ENCODE measurements around the gene MLST8. TPM values are rescaled to one million over a fixed set of nuclear protein-coding genes. Genes with fewer than 3 reads are reported as not detected.

Gene MLST8
- total and polyA plus RNA-seq, 2 donors (not counting 3 experiments of a cell fraction or from before 2014, with no cell fraction given) = 36.9 to 129 TPM

- Histone ChIP-seq H3K79me2 (ENCODE audit: control insufficient read depth, insufficient read depth, low read length) (peaks cover 41% of the 10 kb centered on the region), H3K9me3 (replicated peaks; ENCODE audit: control insufficient read depth, insufficient read depth, low read length) (no peaks in the 10 kb centered on the region), H3K4me2 (ENCODE audit: insufficient read depth, low read length) (no peak overlapping the region), H3K9ac (replicated peaks; ENCODE audit: extremely low read depth, insufficient read depth, low read length) (no peak overlapping the region), H3K27me3 (ENCODE audit: control insufficient read depth in 2 of 2, insufficient read depth in 2 of 2, low read length in 2 of 2) (no peaks in the 10 kb centered on the region), H3K36me3 (ENCODE audit: control insufficient read depth in 2 of 2, extremely low read depth in 1 of 2, insufficient read depth in 2 of 2, low read length in 2 of 2) (peaks cover 26 to 50% of the 10 kb centered on the region in 2 experiments), H2AFZ (ENCODE audit: low read depth, low read length) (no peak overlapping the region), H3K27ac (ENCODE audit: insufficient read depth, low read depth, low read length) (no peak overlapping the region), H4K20me1 (replicated peaks; ENCODE audit: control insufficient read depth, extremely low read depth, insufficient read depth, low read length) (no peaks in the 10 kb centered on the region), H3K4me3 (replicated peaks in 1 of 3; ENCODE audit: insufficient read depth in 1 of 3, low read depth in 1 of 3, low read length in 3 of 3) (no peak overlapping the region), H3K4me1 (ENCODE audit: control insufficient read depth, extremely low read depth, insufficient read depth, low read length) (peaks cover 24% of the 10 kb centered on the region), H3K9me1 (replicated peaks; ENCODE audit: control insufficient read depth, extremely low read depth, insufficient read depth, low read length) (no peaks in the 10 kb centered on the region)
- dilution Hi-C loops (cut with MboI; ENCODE audit: extremely low pct_ligation_motif_present, low sequenced_read_pairs) = loop anchor here (25.0 kb wide), 1 partner anchor 136 kb away; the partner anchor contains the start of genes NHERF2, NTHL1 and TSC2
- TF ChIP-seq FOS (IDR thresholded peaks at IDR 0.05; ENCODE audit: borderline replicate concordance, insufficient read depth, low read length) = no peak
- TF ChIP-seq, protein P1, sequence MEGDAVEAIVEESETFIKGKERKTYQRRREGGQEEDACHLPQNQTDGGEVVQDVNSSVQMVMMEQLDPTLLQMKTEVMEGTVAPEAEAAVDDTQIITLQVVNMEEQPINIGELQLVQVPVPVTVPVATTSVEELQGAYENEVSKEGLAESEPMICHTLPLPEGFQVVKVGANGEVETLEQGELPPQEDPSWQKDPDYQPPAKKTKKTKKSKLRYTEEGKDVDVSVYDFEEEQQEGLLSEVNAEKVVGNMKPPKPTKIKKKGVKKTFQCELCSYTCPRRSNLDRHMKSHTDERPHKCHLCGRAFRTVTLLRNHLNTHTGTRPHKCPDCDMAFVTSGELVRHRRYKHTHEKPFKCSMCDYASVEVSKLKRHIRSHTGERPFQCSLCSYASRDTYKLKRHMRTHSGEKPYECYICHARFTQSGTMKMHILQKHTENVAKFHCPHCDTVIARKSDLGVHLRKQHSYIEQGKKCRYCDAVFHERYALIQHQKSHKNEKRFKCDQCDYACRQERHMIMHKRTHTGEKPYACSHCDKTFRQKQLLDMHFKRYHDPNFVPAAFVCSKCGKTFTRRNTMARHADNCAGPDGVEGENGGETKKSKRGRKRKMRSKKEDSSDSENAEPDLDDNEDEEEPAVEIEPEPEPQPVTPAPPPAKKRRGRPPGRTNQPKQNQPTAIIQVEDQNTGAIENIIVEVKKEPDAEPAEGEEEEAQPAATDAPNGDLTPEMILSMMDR (IDR thresholded peaks at IDR 0.05; ENCODE audit: extremely low read depth in 1 of 2, insufficient read depth in 1 of 2, low read depth in 1 of 2, low read length in 2 of 2) = no peak
- TF ChIP-seq, protein P2, sequence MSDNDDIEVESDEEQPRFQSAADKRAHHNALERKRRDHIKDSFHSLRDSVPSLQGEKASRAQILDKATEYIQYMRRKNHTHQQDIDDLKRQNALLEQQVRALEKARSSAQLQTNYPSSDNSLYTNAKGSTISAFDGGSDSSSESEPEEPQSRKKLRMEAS (IDR thresholded peaks at IDR 0.05; ENCODE audit: insufficient read depth, insufficient read length) = no peak
- TF ChIP-seq GATA2 (IDR thresholded peaks at IDR 0.05; ENCODE audit: insufficient read depth, insufficient read length, low read depth, low read length) = no peak
- no peak for TF ChIP-seq JUN (IDR thresholded peaks at IDR 0.05; ENCODE audit: borderline replicate concordance, insufficient read depth, insufficient read length, low read depth)
- no peak for TF ChIP-seq MYC (IDR thresholded peaks at IDR 0.05; ENCODE audit: low read depth, low read length)
- TF ChIP-seq POLR2A (IDR thresholded peaks at IDR 0.05; ENCODE audit: low read depth, low read length) = no peak
- no peak for TF ChIP-seq EZH2 (IDR thresholded peaks at IDR 0.05; ENCODE audit: borderline replicate concordance, low read depth, low read length, severe bottlenecking)
- no peak for TF ChIP-seq POLR2AphosphoS5 (IDR thresholded peaks at IDR 0.05; ENCODE audit: insufficient read depth, low read depth, low read length)
- DNase-seq (ENCODE audit: low read depth, low spot score) (no peak), FAIRE-seq (no peak)
- POLR2A ChIA-PET = interaction anchor here (1.1 kb wide), 1 partner anchor 18 kb away, joined by 7 read pairs; the partner anchor contains the start of gene TRAF7
- no TSS peak for BruUV-seq (replicated peaks)
- intact Hi-C loops (cut with micrococcal nuclease) = no loop called here
- CTCF ChIA-PET = interaction anchor here (0.6 to 1.2 kb wide), 3 partner anchors 18 to 804 kb away, joined by 3 to 4 read pairs (median 3); partner anchors contain the start of gene TRAF7
Observed at GRCh38 chr16:2172688-2173335, 32.4 kb upstream of the MLST8 start.

All from endothelial cell of umbilical vein (primary cell).